ENCODE results near the gene PDE7B. TPM values are rescaled to one million over a fixed set of nuclear protein-coding genes. Genes with fewer than 3 reads are reported as not detected.

The PDE7B gene
- total RNA-seq, 1 experiment from 2014 or later = 0.03 TPM

- no TSS peak for BruUV-seq (replicated peaks)
- ChIA-PET POLR2A (interaction anchor here (0.7 kb wide), 1 partner anchor 446 kb away, joined by 3 read pairs; no protein-coding TSS in a partner anchor), CTCF (no interaction called here)
- DNase-seq (ENCODE audit: low read depth, low spot score) = no peak
- no peaks in the 10 kb centered on the region for H3K36me3 ChIP-seq (ENCODE audit: control insufficient read depth, insufficient read depth, low read length)
- no peak overlapping the region for H3K27ac ChIP-seq (ENCODE audit: low read length)
- in situ Hi-C loops (cut with HindIII; ENCODE audit: low pct_unique_long_range_greater_than_20kb, low sequenced_read_pairs) (no loop called here), intact Hi-C loops (cut with micrococcal nuclease; ENCODE audit: unreplicated experiment) (loop anchor here (10.0 kb wide), 1 partner anchor 190 kb away; no protein-coding TSS in a partner anchor)
- H3K4me1 ChIP-seq (ENCODE audit: control insufficient read depth, insufficient read depth, low read length) = no peaks in the 10 kb centered on the region
- no peak for TF ChIP-seq SIN3A (IDR thresholded peaks at IDR 0.05; ENCODE audit: borderline replicate concordance, insufficient read depth, low read depth, low read length)
- TF ChIP-seq POLR2AphosphoS5 (IDR thresholded peaks at IDR 0.05; ENCODE audit: low read depth, low read length) = no peak
- no peaks in the 10 kb centered on the region for H3K9me3 ChIP-seq (ENCODE audit: control insufficient read depth, insufficient read depth, low read depth, low read length)
- no peak for ATAC-seq
- no peak overlapping the region for H3K4me3 ChIP-seq (ENCODE audit: low read depth in 2 of 2, low read length in 2 of 2)
- no peaks in the 10 kb centered on the region for H3K27me3 ChIP-seq (ENCODE audit: control insufficient read depth, insufficient read depth, low read length)
Observed at GRCh38 chr6:136034422-136034821, 182.9 kb downstream of the PDE7B start.

GRCh38 chr6:136035378-136036070 lies 184.0 kb downstream of the PDE7B start:
- no peak for ATAC-seq
- no TSS peak for BruUV-seq (replicated peaks)
- ChIA-PET CTCF (no interaction called here), POLR2A (interaction anchor here (0.7 kb wide), 1 partner anchor 447 kb away, joined by 3 read pairs; no protein-coding TSS in a partner anchor)
- H3K36me3 ChIP-seq (ENCODE audit: control insufficient read depth, insufficient read depth, low read length) = no peaks in the 10 kb centered on the region
- no peak overlapping the region for H3K27ac ChIP-seq (ENCODE audit: low read length)
- no peak for DNase-seq (ENCODE audit: low read depth, low spot score)
- H3K4me3 ChIP-seq (ENCODE audit: low read depth in 2 of 2, low read length in 2 of 2) = no peak overlapping the region
- no peaks in the 10 kb centered on the region for H3K4me1 ChIP-seq (ENCODE audit: control insufficient read depth, insufficient read depth, low read length)
- intact Hi-C loops (cut with micrococcal nuclease; ENCODE audit: unreplicated experiment) = loop anchor here (10.0 kb wide), 1 partner anchor 189 kb away; no protein-coding TSS in a partner anchor
- no peaks in the 10 kb centered on the region for H3K9me3 ChIP-seq (ENCODE audit: control insufficient read depth, insufficient read depth, low read depth, low read length)
- no peaks in the 10 kb centered on the region for H3K27me3 ChIP-seq (ENCODE audit: control insufficient read depth, insufficient read depth, low read length)
- in situ Hi-C loops (cut with HindIII; ENCODE audit: low pct_unique_long_range_greater_than_20kb, low sequenced_read_pairs) = no loop called here
- TF ChIP-seq REST (IDR thresholded peaks at IDR 0.05; ENCODE audit: insufficient read depth in 1 of 2, low read depth in 2 of 2, low read length in 1 of 2) = no peak
- TF ChIP-seq, protein P1, sequence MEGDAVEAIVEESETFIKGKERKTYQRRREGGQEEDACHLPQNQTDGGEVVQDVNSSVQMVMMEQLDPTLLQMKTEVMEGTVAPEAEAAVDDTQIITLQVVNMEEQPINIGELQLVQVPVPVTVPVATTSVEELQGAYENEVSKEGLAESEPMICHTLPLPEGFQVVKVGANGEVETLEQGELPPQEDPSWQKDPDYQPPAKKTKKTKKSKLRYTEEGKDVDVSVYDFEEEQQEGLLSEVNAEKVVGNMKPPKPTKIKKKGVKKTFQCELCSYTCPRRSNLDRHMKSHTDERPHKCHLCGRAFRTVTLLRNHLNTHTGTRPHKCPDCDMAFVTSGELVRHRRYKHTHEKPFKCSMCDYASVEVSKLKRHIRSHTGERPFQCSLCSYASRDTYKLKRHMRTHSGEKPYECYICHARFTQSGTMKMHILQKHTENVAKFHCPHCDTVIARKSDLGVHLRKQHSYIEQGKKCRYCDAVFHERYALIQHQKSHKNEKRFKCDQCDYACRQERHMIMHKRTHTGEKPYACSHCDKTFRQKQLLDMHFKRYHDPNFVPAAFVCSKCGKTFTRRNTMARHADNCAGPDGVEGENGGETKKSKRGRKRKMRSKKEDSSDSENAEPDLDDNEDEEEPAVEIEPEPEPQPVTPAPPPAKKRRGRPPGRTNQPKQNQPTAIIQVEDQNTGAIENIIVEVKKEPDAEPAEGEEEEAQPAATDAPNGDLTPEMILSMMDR (IDR thresholded peaks at IDR 0.05) = no peak

DNA sequence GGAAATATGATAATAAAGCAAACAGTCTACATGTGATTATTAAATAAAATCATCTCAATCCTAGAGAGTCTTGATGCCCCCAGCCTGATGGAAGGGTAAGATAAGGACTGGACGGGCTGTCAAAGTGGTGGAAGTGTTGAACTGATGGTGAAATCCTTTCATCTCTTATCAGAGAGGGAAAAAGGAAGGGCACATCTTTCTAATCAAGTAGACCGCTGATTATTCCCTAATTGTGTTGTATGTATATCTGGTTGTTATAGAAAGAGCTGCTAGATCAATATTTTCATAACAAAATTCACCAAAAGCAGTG lies 184.5 kb downstream of the PDE7B start:
- no peak overlapping the region for H3K27ac ChIP-seq (ENCODE audit: low read length)

More for the DNA sequence above, 184.5 kb downstream of the PDE7B start:
- DNase-seq (ENCODE audit: low read depth, low spot score) (no peak), ATAC-seq (no peak)
- Histone ChIP-seq H3K36me3 (ENCODE audit: control insufficient read depth, insufficient read depth, low read length) (no peaks in the 10 kb centered on the region), H3K9me3 (ENCODE audit: control insufficient read depth, insufficient read depth, low read depth, low read length) (no peaks in the 10 kb centered on the region), H3K4me1 (ENCODE audit: control insufficient read depth, insufficient read depth, low read length) (no peaks in the 10 kb centered on the region), H3K27me3 (ENCODE audit: control insufficient read depth, insufficient read depth, low read length) (no peaks in the 10 kb centered on the region), H3K4me3 (ENCODE audit: low read depth in 2 of 2, low read length in 2 of 2) (no peak overlapping the region)
- ChIA-PET POLR2A (no interaction called here), CTCF (no interaction called here)
- intact Hi-C loops (cut with micrococcal nuclease; ENCODE audit: unreplicated experiment) = loop anchor here (10.0 kb wide), 1 partner anchor 189 kb away; no protein-coding TSS in a partner anchor
- BruUV-seq (replicated peaks) = no TSS peak
- in situ Hi-C loops (cut with HindIII; ENCODE audit: low pct_unique_long_range_greater_than_20kb, low sequenced_read_pairs) = no loop called here
- no peak for TF ChIP-seq POLR2AphosphoS5 (IDR thresholded peaks at IDR 0.05; ENCODE audit: low read depth, low read length)
- TF ChIP-seq, protein P1 (IDR thresholded peaks at IDR 0.05) = no peak
- TF ChIP-seq TCF7L2 (IDR thresholded peaks at IDR 0.05; ENCODE audit: low read depth, low read length) = no peak
- no peak for TF ChIP-seq REST (IDR thresholded peaks at IDR 0.05; ENCODE audit: insufficient read depth in 1 of 2, low read depth in 2 of 2, low read length in 1 of 2)

All from Panc1 (cell line).